MV-4-11 (cell line): ENCODE measurements around the gene ESRP2.

Experiments used
- DNase-seq: peaks from one replicate; lab custom pipeline; 2025; lab: John Stamatoyannopoulos, UW

The ESRP2 gene

DNA sequence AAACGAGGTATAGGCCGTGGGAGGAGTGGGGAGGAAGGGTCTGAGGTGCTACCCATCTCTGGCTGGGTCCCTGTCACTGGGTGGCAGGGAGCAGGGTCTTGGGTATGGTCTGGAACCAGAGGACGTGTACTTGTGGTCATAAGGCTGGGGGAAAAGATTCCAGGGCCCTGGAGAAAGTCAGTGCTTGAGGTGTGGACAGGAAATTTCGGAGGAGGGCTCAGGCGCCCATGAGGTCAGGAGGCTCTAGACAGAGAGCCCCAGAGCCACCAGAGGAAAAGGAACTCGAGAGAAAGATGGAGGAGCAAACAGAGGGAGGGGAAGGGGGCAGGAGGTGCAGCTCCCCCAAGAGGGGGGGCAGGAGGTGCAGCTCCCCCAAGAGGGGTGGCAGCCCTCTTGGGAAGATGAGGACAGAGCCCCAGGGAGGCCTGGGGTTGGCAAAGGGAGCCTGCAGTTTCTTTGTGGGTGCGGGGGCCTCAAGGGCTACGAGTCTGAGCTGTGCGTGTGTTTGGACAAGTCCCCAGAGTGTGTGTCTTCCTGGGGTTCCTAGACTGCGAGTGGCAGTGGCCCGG lies 27.7 kb upstream of the ESRP2 start:
- DNase-seq: no peak

DNA sequence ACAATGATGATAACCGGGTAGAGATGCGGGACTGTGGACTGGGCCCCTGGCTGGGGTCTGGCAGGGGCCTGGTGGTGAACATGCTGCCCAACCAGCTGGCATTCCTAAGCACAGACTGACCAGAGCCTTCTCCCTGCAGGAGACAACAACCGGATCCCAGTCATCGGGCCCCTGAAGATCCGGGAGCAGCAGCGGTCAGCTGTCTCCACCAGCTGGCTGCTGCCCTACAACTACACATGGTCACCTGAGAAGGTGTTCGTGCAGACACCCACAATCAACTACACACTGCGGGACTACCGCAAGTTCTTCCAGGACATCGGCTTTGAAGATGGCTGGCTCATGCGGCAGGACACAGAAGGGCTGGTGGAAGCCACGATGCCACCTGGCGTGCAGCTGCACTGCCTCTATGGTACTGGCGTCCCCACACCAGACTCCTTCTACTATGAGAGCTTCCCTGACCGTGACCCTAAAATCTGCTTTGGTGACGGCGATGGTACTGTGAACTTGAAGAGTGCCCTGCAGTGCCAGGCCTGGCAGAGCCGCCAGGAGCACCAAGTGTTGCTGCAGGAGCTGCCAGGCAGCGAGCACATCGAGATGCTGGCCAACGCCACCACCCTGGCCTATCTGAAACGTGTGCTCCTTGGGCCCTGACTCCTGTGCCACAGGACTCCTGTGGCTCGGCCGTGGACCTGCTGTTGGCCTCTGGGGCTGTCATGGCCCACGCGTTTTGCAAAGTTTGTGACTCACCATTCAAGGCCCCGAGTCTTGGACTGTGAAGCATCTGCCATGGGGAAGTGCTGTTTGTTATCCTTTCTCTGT lies 23.3 kb upstream of the ESRP2 start:
- DNase-seq: peak; percentile 62

DNA sequence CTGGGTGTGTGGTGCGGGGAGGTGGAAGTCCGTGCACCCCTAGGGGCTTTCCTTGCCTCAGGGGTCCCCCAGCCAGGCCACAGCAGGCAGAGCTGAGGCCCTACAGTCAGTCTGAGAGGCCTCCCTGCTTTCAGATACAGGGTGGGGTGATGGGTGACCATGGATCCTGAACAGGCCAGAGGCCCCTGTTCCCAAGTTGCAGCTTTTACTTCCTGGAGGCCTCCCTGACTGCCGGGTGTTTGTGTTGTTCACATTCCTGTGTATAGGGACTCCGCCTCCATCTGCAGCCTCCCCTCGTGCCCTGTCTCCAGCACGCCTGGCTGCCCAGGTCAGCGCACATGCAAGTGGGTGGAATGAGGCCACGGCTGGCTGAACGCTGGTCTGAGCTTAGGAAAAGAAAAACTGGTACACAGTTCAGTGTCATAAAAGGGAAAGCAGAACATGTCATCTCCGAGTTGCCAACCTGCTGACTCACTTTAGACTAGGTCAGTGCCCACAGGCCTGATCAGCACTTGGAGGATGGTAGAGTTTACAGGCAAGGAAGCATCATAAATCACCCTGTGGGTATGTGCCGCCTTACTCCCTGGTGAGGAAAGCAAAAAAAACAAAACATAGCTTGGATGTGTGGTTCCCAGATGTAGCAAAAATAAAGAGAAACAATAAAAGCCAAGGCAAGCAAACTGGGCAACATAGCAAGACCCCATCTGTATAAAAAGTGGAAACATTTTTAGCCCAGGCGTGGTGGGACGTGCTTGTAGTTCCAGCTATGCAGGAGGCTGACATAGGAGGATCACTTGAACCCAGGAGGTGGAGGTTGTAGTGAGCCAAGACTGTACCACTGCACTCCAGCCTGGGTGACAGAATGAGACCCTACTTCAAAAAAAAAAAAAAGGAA lies 22.2 kb upstream of the ESRP2 start:
- peak; percentile 84 for DNase-seq

DNA sequence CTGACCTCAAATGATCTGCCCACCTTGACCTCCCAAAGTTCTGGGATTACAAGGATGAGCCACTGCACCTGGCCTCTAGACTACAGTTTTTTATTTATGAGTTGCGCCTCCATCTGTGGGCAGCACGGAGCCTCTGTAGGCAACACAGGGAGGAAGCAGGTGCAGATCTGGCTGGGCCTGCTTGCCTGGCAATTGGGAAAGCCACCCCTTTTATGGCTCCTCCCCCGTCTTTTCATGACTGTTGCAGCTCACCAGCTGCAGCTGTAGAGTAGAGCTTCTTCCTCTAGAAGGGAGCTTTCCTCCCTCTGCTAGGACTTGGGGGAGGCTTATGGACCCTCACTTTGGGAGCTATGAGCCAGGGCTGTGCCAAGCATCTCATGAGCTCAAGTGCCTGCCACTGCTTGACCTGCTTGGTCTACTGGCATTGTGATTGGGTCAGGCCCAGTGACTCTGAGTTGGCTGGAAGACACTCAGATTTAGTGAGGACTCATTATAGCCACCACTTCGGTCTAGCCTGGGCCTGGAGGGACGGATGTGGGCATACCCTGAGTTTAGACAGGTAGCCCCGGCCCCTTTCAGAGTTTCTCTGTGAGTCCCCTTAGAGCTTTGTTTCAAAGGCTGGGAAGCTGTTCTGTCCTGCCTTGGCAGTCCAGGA lies 21.5 kb upstream of the ESRP2 start:
- peak; percentile 94 for DNase-seq

DNA sequence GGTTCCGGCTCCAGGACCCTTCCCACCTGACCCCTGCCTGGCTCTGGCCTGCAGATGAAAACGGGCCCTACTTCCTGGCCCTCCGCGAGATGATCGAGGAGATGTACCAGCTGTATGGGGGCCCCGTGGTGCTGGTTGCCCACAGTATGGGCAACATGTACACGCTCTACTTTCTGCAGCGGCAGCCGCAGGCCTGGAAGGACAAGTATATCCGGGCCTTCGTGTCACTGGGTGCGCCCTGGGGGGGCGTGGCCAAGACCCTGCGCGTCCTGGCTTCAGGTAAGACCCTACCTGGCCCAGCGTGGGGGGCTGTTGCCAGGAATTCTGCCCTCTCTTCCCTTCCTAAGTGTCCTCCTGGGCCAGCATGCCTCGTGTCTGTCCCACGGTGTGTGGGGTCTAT lies 19.8 kb upstream of the ESRP2 start:
- DNase-seq: no peak

DNA sequence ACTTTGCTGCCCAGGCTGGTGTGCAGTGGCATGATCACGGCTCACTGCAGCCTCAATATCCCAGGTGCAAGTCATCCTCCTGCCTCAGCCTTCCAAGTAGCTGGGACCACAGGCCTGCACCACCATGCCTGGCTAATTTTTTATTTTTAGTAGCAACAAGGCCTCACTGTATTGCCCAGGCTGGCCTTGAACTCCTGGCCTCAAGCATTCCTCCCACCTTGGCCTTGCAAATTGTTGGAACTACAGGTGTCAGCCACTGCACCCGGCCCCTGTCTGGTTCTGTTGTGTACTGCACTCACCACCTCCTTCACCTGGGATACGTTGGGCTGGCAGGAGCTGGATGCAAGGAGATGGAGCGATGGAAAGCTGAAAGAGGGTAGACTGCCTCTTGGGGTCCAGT lies 17.8 kb upstream of the ESRP2 start:
- no peak for DNase-seq

DNA sequence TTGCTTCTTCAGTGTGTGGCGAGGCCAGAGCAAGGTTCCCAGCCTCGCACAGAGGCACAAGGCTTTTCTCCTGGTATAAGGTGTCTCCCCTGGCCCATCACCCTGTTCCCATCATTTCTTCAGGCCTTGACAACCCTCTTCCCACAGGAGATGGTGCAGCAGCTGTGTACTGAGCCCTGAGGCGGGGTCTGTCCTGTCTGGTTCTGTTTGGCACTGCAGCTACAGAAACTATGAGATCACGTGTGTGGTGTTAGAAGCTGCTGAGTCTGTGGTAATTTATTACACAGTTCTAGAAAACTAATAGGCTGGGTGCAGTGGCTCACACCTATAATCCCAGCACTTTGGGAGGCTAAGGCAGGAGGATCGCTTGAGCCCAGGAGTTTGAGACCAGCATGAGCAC lies 16.5 kb upstream of the ESRP2 start:
- DNase-seq: no peak

DNA sequence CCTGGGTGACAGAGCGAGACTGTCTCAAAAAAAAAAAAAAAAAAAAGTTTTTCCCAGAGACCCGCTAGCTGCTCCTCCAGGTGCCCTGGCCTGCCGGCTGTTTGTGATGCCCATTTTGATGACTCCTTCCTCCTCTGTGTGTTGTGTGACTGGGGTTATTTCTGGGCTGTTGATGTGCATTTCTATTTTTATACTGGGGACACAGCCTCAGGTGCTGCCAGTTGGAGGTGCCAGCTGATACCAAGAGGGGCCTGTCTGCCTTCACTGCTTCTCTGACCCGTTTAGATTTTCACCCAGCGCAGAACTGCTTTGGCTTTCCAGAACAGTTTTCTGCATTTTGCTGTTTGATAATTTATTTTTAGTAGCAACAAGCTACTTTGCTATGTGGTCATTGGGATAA lies 15.9 kb upstream of the ESRP2 start:
- no peak for DNase-seq

DNA sequence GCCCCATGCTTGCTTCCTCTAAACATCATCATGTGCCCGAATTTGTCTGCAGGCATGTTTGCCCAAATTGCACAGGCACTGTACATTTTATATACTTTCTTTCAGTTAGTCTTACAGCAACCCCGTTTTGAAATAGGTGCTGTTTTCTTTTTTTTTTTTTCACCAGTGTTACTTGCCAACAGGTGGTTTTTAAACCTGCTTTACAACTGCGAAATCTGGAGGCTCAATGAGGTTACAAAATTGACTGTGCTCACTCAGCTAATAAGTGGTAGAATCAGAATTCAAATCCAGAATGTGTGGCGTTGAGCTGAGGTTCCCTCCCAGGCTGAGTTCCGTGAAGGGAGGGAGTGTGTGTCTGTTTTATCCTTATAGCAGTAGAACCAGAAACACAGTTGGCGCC lies 15.0 kb upstream of the ESRP2 start:
- no peak for DNase-seq

DNA sequence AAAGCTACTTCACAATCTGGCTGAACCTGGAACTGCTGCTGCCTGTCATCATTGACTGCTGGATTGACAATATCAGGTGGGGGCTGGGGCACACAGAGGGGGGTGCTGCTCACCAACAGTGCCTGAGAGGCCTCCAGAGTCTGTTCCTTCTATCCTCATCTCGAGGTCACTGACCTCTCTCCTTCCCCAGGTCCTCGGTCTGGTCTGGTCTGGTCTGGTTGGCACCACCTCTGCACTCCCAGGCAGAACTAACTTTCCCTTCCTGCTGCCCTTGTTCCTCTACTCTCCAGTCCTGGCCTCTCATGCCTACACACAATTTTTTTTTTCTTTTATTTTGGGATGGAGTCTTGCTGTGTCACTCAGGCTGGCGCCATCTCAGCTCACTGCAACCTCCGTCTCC lies 13.4 kb upstream of the ESRP2 start:
- no peak for DNase-seq

DNA sequence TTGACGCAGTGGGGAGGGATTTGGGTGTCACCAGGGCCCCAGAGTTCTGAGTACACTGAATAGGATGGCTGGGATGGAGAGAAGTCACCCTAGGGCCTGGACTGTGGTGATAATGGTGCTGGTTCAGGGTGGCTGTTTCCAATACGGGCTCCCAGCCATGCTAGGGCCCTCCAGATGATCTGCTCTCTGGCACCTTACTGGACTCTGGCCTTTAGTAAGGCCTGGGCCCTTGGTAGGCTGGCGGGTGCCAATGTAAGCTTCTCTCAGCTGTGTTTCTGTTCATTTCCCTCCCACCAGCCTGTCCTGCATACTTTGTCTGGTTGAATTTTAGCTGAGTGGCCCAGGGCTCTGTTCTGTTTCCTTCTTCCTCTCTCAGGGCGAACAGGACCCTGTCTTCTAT lies 12.0 kb upstream of the ESRP2 start:
- DNase-seq: no peak

DNA sequence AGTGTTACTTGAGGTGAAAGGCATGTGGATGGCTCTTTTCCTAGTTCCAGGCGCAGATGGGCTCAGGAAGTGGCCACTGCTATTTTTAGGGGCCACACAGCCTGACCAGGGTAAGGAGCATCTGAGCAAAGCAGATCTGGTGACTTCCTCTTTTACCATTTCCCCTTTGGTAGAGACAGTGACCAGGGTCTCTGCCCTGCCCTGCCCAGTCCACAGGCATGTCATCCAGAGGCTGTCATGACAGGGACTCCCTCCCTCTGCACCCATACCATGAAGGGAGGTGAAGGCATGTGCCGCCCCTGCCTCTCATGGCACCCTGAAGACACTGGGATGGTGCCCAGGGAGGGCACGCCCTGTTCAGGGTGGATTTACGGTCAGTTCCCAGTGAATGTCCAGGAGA lies 11.5 kb upstream of the ESRP2 start:
- DNase-seq: peak; percentile 82

DNA sequence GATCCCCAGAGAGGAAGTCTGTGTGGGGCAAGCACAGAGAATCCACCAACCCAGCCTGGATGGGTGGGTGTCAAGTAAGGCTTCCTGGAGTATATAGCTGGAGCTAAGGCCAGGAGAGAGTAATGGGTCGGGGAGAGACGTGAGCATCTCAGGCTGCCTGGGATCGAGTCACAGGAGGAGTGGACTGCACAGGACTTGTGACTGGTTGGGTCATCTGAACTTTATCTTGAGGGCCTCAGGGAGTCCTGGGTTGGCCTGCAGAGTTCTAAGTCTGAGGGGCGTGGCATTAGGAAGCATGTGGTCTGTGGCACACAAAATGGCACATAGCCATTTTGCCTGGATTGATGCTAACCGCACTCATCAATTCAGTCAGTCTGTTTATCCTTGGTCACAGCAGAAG lies 10.7 kb upstream of the ESRP2 start:
- peak; percentile 47 for DNase-seq

DNA sequence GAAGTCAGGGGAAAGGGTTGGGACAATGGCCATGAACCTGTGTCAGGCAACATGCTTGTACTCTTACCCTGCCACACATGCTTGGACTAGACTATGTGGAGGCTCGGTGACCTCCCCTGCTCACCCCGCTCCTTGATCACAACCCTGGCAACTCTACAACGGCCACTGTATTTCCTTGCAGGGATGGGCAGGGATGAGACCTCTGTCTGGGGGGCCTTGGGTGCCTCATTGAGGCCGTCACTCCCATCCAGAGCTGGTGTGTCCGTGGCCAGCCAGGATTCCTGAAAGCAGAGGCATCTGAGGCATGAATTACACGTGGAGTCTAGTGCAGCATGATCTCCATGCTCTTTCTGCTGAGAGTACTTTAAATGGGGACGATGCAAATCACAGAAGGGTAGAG lies 10.2 kb upstream of the ESRP2 start:
- no peak for DNase-seq

DNA sequence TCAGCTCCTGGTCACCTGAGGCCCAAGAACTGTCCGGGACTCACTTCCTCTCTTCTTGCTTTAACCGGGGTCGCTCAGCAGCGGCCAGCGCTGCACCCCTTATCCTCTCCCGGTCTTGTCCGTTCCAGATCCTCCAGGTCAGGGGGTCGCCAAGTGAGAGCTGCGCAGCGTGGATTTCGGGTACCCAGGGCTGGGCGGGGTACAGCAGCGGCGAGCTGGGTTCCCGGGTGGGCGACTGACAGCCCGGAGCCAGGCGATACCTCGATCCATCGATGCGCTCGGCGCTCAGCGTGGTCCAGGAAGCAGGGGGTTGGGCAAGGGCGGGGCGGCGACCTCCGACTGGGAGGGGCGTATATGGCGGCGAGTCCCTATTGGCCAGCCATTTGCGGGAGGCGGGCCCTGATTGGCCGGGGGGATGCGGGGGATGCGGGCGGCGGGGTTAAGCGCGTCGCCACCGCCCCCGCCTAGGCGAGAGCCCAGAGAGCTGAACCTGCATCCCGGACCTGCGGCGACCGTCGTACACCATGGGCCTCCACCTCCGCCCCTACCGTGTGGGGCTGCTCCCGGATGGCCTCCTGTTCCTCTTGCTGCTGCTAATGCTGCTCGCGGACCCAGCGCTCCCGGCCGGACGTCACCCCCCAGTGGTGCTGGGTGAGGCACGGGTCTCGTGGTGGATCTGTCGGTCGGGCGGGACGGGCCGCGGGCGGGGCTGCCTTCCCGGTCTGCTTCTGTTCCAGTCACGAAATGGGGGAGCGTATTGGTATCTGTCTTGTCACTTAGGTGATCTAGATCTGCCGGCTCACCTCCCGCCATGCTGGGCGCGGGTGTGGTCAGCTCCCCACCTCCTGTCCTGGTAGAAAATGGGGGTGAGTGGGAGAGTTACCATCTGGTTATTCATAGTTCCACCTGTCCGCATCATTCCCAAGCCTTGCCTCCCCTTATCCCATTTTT lies 9.3 kb upstream of the ESRP2 start, which contains the start of gene PLA2G15:
Gene PLA2G15, plus strand, starts transcription at position 471 of the 951 bp plus-strand sequence. Its CDS starts 54 bp downstream, at position 525.
- peak; percentile 77 for DNase-seq

DNA sequence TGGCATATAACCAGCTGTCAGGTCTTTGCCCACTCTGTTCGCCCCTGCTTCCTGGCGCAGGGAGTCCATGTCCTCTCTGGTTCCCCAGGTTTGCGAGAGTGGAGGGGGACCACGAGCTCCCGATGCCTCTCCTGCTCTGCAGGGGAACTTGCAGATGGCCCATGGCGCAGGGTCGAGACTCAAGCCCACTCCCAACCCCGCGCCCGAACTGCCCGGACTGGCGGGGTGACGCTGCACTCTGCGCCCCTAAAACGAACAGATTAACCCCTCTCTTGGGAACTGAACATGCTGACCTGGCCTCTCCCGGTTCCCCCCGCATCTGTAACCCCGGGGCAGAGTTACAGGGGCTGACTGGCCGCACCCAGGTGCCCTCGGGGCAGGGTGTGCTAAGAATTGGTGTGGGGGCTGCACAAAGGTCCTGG lies 8.6 kb upstream of the ESRP2 start:
- DNase-seq: no peak

DNA sequence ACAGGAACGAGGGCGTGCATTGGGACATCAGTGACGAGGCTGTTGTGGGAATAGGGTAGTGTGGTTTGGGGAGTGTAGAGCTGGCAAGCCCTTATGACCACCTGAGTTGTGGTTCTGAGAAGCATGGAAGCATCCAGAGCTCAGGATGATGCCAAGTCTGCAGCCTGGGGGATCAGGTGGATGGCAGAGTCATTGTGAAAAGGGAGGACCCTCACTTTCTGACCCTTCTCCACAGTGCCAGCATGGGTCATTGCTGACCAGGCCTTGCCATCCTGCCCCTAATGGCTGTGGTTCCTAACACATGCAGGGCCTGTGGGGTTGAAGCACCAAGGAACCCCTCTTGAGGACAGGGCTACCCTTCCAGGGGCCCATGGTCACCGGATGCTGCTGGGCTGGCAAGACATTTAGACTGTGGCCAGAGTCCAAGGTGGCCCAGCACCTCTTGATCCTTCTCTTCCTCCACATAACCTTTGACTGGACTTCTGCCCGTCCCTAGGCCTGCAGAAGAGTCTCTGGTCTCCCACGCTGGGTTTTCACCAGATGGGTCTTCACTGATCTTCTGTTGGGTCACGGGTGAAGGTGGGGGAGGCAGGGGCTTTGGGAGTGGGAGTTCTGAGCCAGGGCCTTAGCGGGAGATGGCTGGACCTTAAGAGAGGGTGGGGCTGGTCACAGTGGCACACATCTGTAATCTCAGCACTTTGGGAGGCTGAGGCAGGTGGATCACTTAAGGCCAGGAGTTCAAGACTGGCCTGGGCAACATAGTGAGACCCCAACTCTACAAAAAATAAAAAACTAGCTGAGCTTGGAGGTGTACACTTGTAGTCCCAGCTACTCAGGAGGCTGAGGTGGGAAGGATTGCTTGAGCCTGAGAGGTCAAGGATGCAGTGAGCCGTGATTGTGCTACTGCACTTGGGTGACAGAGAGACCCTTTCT lies 7.3 kb upstream of the ESRP2 start:
- no peak for DNase-seq

DNA sequence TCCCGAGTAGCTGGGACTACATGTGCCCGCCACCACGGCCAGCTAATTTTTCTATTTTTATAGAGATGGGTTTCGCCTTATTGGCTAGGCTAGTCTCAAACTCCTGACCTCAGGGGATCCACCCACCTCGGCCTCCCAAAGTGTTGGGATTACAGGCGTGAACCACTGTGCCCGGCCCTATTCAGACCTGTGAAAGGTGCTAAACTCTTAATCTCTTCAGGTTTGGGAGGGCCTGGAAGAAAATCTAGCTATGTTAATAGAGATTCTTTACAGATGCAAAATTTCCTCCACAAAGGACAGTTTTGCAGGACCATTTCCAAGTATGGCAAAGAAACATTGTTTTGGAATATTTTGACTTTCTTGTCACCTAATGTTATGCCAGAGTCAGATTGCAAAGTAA lies 6.2 kb upstream of the ESRP2 start:
- DNase-seq: no peak

DNA sequence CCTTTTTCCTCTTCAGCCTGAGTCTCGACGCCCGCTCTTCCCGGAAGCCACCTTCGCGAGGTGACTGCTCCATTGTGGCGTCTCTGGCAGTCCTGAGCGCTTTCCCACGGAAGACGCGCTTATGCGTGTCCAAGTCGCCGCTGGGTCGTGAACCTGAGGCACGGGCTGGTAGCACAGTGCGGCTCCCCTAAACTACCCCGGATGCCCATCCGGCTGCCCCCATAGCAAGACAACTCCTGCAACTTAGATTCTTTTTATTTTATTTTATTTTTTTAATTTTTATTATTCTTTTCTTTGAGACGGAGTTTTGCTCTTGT lies 2.1 kb upstream of the ESRP2 start:
- no peak for DNase-seq
